ENCODE measurements around the gene ABHD15. TPM values are rescaled to one million over a fixed set of nuclear protein-coding genes. Genes with fewer than 3 reads are reported as not detected.

Gene ABHD15
- total RNA-seq, 4 donors from 2014 or later = 19.0 to 41.2 (median 32.2) TPM

DNA sequence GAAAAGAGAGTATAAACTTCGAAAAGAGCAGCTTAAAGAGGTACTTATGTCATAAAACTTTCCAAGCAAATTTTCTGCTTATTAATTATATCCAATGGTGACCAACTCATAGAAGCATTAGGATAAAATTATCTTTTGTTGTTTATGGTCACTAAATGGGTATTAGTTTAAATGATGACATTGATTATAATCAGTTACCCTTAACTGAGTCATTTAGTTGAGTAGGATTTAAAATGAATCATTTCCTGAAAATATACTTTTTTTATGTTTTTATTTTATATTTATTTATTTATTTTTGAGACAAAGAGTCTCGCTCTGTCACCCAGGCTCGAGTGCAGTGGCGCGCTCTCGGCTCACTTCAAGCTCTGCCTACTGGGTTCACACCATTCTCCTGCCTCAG is 55.9 kb downstream of the ABHD15 start:
- Histone ChIP-seq H3K4me3 (no peak overlapping the region), H3K9me3 (no peaks in the 10 kb centered on the region), H3K27ac (no peak overlapping the region), H3K36me3 (peaks cover 0 to 80% (median 0%) of the 10 kb centered on the region in 3 donors), H3K27me3 (no peaks in the 10 kb centered on the region), H3K4me1 (no peaks in the 10 kb centered on the region)
- TF ChIP-seq, protein P1, sequence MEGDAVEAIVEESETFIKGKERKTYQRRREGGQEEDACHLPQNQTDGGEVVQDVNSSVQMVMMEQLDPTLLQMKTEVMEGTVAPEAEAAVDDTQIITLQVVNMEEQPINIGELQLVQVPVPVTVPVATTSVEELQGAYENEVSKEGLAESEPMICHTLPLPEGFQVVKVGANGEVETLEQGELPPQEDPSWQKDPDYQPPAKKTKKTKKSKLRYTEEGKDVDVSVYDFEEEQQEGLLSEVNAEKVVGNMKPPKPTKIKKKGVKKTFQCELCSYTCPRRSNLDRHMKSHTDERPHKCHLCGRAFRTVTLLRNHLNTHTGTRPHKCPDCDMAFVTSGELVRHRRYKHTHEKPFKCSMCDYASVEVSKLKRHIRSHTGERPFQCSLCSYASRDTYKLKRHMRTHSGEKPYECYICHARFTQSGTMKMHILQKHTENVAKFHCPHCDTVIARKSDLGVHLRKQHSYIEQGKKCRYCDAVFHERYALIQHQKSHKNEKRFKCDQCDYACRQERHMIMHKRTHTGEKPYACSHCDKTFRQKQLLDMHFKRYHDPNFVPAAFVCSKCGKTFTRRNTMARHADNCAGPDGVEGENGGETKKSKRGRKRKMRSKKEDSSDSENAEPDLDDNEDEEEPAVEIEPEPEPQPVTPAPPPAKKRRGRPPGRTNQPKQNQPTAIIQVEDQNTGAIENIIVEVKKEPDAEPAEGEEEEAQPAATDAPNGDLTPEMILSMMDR (IDR thresholded peaks at IDR 0.05) = no peak
- no peak for TF ChIP-seq POLR2A (IDR thresholded peaks at IDR 0.05)
- no peak for DNase-seq

Other genes starting within 250 kb of the ABHD15 start
- gene TAOK1, start 176.7 kb downstream of the ABHD15 start, total RNA-seq = 100 to 1,000 TPM in 1 of 4 donors, 10 to 100 TPM in 3; 28.7 to 104 (median 42.8) TPM
- gene TP53I13, start 1.7 kb upstream of the ABHD15 start, total RNA-seq = 100 to 1,000 TPM in 2 of 4 donors, 10 to 100 TPM in 2; 86.6 to 204 (median 139) TPM
- 10 to 100 TPM; 31.9 to 66.7 (median 52.6) TPM for gene GIT1, start 22.6 kb upstream of the ABHD15 start, total RNA-seq
- gene ANKRD13B, start 26.1 kb upstream of the ABHD15 start, total RNA-seq = 10 to 100 TPM in 1 of 4 donors, 1 to 10 TPM in 3; 4.2 to 14.9 (median 8.3) TPM
- gene CORO6, start 55.9 kb upstream of the ABHD15 start, total RNA-seq = 10 to 100 TPM in 3 of 4 donors, 1 to 10 TPM in 1; 4.0 to 28.9 (median 19.9) TPM

All from Peyer's patch (tissue), 4 donors.